ENCODE measurements around the gene FAM50A. TPM values are rescaled to one million over a fixed set of nuclear protein-coding genes. Genes with fewer than 3 reads are reported as not detected.

FAM50A gene
- total and polyA plus RNA-seq, 2 experiments from 2014 or later: 54.7 to 122 TPM

DNA sequence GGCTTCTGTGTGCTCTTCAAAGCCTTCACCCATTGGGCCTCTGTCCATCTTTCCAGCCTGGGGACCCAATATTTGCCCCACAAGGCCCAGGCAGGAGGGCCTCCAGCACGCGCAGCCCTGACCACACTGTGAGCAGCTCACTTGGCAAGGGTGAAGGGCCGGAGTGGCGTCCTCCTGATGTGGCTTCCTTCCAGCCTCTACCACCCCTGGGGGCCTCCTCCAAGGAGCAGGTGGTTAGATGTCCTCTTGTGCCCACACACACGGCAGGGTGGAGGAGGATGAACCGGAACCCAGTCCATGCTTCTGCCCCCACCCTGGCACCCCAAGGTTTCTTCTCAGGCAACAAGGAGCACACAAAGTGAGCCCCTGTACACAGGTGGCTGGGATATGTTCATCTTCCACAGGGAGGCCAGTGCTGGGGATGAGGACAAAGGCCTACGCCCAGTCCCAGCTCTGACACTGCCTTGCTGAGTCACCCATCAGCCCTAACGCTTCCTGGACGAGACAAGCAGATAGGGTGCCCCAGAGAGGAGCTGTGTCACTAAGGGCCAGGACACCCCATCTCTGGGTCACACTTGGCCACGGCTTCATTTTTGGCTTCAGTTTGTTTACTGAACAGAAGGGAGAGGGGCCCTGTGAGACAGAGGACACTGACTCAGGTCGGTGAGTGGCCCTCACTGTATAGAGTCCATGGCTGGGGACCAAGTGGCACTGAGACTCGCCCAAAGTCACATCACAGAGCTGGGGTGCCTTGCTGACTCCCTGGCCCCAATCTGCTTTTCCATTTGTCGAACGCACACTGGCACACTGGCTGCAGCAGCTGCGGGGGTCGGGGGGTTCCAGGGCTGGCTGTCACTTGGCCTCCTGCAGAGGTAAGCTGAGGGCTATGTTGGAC, 40.6 kb downstream of the FAM50A start:
- Histone ChIP-seq H3K9me2 (ENCODE audit: insufficient read depth) (no peaks in the 10 kb centered on the region), H3K36me3 (ENCODE audit: low read depth) (no peaks in the 10 kb centered on the region), H3K27ac (no peak overlapping the region), H3K9ac (no peak overlapping the region), H3K79me2 (ENCODE audit: insufficient read depth) (peaks cover 27% of the 10 kb centered on the region), H3K27me3 (replicated peaks; ENCODE audit: insufficient read depth) (no peaks in the 10 kb centered on the region), H3K4me2 (ENCODE audit: unreplicated experiment) (no peak overlapping the region), H3K4me3 (no peak overlapping the region), H3K4me1 (ENCODE audit: insufficient read depth) (no peaks in the 10 kb centered on the region), H2AFZ (no peak overlapping the region), H3K9me3 (ENCODE audit: low read depth) (no peaks in the 10 kb centered on the region), H3F3A (ENCODE audit: insufficient read depth) (no peaks in the 10 kb centered on the region), H4K20me1 (ENCODE audit: insufficient read depth) (no peaks in the 10 kb centered on the region)
- TF ChIP-seq EZH2 (IDR thresholded peaks at IDR 0.05; ENCODE audit: insufficient read depth, poor library complexity, severe bottlenecking): no peak
- no peak for TF ChIP-seq EZH2phosphoT487 (IDR thresholded peaks at IDR 0.05; ENCODE audit: insufficient read depth, low read depth)
- peak; percentile 55 for DNase-seq
- in situ Hi-C loops (cut with MboI): no loop called here
- 69 to 73% methylated on average over 9 of the region's 16 CpGs for WGBS, 2 experiments (ENCODE audit: low coverage in 1 of 2, low lambda C conversion rate in 2 of 2, missing lambda C conversion rate in 2 of 2)

DNA sequence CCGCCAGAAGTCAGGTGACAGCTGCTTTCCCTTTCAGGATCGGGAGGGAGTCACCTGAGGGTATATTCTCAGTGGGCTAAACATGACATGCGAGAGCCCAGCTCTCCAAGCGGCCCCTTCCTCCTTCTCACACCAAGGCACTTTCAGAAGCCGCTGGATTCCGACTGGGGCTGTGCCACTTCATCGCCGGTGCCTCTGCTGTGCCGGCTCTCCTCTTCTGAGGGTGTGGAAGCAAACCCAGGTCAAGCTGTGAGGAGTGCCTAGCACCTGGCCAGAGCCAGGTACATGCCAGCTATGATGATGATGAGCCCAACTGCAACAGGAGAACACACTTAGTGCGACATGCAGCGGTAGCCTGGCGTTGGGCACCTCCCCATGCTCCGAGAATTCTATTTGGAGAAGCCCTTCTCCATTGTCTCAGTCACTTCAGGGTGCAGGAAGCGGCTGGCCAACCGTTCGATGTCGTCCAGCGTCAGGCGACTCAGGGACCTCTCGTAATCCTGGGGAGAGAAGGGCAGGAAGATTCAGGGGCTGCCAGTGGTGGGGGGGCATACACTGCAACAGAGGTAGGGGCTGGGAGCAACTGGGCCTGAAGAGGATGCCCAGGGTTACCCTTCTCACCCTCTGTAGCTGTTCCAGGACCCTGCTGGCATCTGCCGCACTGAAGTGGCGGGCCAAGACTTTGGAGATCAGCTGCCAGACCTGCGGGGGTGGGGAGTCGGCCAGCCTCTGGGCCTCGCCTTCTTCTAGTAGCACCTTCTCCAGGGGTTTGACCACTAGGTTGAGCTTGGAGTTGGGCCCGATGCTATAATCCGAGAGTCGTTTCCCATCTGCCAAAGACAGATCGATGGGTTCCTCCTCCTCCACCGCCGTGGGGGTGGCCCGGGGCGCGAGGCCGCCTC, 41.5 kb downstream of the FAM50A start:
- no peaks in the 10 kb centered on the region for H3F3A ChIP-seq (ENCODE audit: insufficient read depth)
- peak overlapping the region; percentile 78 for H3K4me3 ChIP-seq
- no peaks in the 10 kb centered on the region for H3K36me3 ChIP-seq (ENCODE audit: low read depth)
- 36 to 45% methylated on average over 23 to 27 of the region's 35 CpGs for WGBS, 2 experiments (ENCODE audit: low coverage in 1 of 2, low lambda C conversion rate in 2 of 2, missing lambda C conversion rate in 2 of 2)
- H3K9me2 ChIP-seq (ENCODE audit: insufficient read depth): no peaks in the 10 kb centered on the region
- peak overlapping the region; percentile 56; the same call in 1 of the 2 replicates for H2AFZ ChIP-seq
- DNase-seq: no peak
- peaks cover 27% of the 10 kb centered on the region for H3K79me2 ChIP-seq (ENCODE audit: insufficient read depth)
- TF ChIP-seq EZH2phosphoT487 (IDR thresholded peaks at IDR 0.05; ENCODE audit: insufficient read depth, low read depth): no peak
- no peak for TF ChIP-seq EZH2 (IDR thresholded peaks at IDR 0.05; ENCODE audit: insufficient read depth, poor library complexity, severe bottlenecking)
- peak overlapping the region; percentile 80 for H3K9ac ChIP-seq
- no peaks in the 10 kb centered on the region for H3K27me3 ChIP-seq (replicated peaks; ENCODE audit: insufficient read depth)
- no peaks in the 10 kb centered on the region for H3K4me1 ChIP-seq (ENCODE audit: insufficient read depth)
- in situ Hi-C loops (cut with MboI): no loop called here
- H3K4me2 ChIP-seq (ENCODE audit: unreplicated experiment): peak overlapping the region; percentile 68
- no peaks in the 10 kb centered on the region for H3K9me3 ChIP-seq (ENCODE audit: low read depth)
- H4K20me1 ChIP-seq (ENCODE audit: insufficient read depth): no peaks in the 10 kb centered on the region
- no peak overlapping the region; the same call in 1 of the 2 replicates for H3K27ac ChIP-seq

DNA sequence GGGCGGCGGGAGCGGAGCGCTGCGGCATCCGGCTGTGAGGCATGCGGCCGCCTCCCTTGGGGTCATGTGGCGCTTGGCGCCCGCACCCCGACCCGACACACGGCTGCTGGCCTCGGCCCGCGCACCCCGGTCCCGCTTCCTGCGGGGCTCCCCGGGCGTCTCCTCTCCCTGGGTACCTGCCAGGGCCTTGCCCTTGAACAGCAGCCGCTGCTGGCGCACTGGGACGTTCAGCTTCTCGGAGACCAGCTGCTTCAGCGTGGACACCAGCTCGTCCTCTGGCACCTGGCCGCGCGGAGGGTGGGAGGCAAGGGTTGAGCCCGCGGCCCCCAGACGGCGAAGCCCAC, 42.1 kb downstream of the FAM50A start:
- no peak for TF ChIP-seq EZH2phosphoT487 (IDR thresholded peaks at IDR 0.05; ENCODE audit: insufficient read depth, low read depth)
- no peak for TF ChIP-seq EZH2 (IDR thresholded peaks at IDR 0.05; ENCODE audit: insufficient read depth, poor library complexity, severe bottlenecking)
- Histone ChIP-seq H4K20me1 (ENCODE audit: insufficient read depth) (no peaks in the 10 kb centered on the region), H3K4me3 (peak overlapping the region; percentile 78), H3K4me2 (ENCODE audit: unreplicated experiment) (peak overlapping the region; percentile 68), H3K4me1 (ENCODE audit: insufficient read depth) (no peaks in the 10 kb centered on the region), H3K9ac (peak overlapping the region; percentile 80), H3K27me3 (replicated peaks; ENCODE audit: insufficient read depth) (no peaks in the 10 kb centered on the region), H3K9me2 (ENCODE audit: insufficient read depth) (no peaks in the 10 kb centered on the region), H3K79me2 (ENCODE audit: insufficient read depth) (peaks cover 27% of the 10 kb centered on the region), H2AFZ (peak overlapping the region; percentile 56; the same call in 1 of the 2 replicates), H3K9me3 (ENCODE audit: low read depth) (no peaks in the 10 kb centered on the region), H3K36me3 (ENCODE audit: low read depth) (no peaks in the 10 kb centered on the region), H3F3A (ENCODE audit: insufficient read depth) (no peaks in the 10 kb centered on the region), H3K27ac (peak overlapping the region; percentile 39)
- in situ Hi-C loops (cut with MboI): no loop called here
- WGBS, 2 experiments (ENCODE audit: low coverage in 1 of 2, low lambda C conversion rate in 2 of 2, missing lambda C conversion rate in 2 of 2): 0 to 2% methylated on average over 2 to 10 of the region's 35 CpGs
- peak; percentile 58 for DNase-seq
